ENCODE results near the gene FAM118A. TPM values are rescaled to one million over a fixed set of nuclear protein-coding genes. Genes with fewer than 3 reads are reported as not detected.

The FAM118A gene
- total and polyA plus RNA-seq, 9 donors: 21.9 to 57.8 (median 30.0) TPM

- Histone ChIP-seq H3K27me3 (no peaks in the 10 kb centered on the region), H3K27ac (no peak overlapping the region), H3K4me3 (no peak overlapping the region), H3K9me3 (no peaks in the 10 kb centered on the region), H3K36me3 (no peaks in the 10 kb centered on the region), H3K4me1 (ENCODE audit: insufficient read depth) (peaks cover 5% of the 10 kb centered on the region)
- WGBS, 3 donors: 88 to 90% (median 89%) methylated on average over 6 of the region's 6 CpGs
- TF ChIP-seq POLR2A (IDR thresholded peaks at IDR 0.05): no peak
- no peak for TF ChIP-seq EP300 (IDR thresholded peaks at IDR 0.05)
- no peak for TF ChIP-seq CTCF (IDR thresholded peaks at IDR 0.05)
- intact Hi-C loops (cut with DNase I): no loop called here
- DNase-seq: no peak
These were observed 1.3 kb upstream of the FAM118A start for GRCh38 chr22:45308391-45308956.

- H3K27ac ChIP-seq: peak overlapping the region in 1 of 2 donors; percentile 38
- no peaks in the 10 kb centered on the region for H3K27me3 ChIP-seq
- peak in 3 of 5 donors; percentile 47 to 50 (median 49) for DNase-seq
- TF ChIP-seq EP300 (IDR thresholded peaks at IDR 0.05) (no peak), CTCF (IDR thresholded peaks at IDR 0.05) (no peak), POLR2A (IDR thresholded peaks at IDR 0.05) (no peak)
- no peaks in the 10 kb centered on the region for H3K36me3 ChIP-seq
- no peaks in the 10 kb centered on the region for H3K9me3 ChIP-seq
- intact Hi-C loops (cut with DNase I): no loop called here
- peaks cover 5% of the 10 kb centered on the region for H3K4me1 ChIP-seq (ENCODE audit: insufficient read depth)
- 44 to 50% (median 47%) methylated on average over 25 of the region's 25 CpGs for WGBS, 3 donors
- peak overlapping the region; percentile 51 for H3K4me3 ChIP-seq
These were observed 745 bp upstream of the FAM118A start for GRCh38 chr22:45308957-45309421.

- peaks cover 5% of the 10 kb centered on the region for H3K4me1 ChIP-seq (ENCODE audit: insufficient read depth)
- H3K36me3 ChIP-seq: no peaks in the 10 kb centered on the region
- TF ChIP-seq EP300 (IDR thresholded peaks at IDR 0.05) (no peak), POLR2A (IDR thresholded peaks at IDR 0.05) (no peak), CTCF (IDR thresholded peaks at IDR 0.05) (no peak)
- WGBS, 3 donors: 1 to 3% (median 2%) methylated on average over 30 to 33 of the region's 33 CpGs
- peak overlapping the region in 1 of 2 donors; percentile 33 for H3K27ac ChIP-seq
- intact Hi-C loops (cut with DNase I): no loop called here
- no peaks in the 10 kb centered on the region for H3K27me3 ChIP-seq
- H3K4me3 ChIP-seq: peak overlapping the region; percentile 72
- no peaks in the 10 kb centered on the region for H3K9me3 ChIP-seq
- DNase-seq: peak in 2 of 5 donors; percentile 23 to 38
These were observed 720 bp downstream of the FAM118A start for GRCh38 chr22:45310331-45310976.

- no peak for DNase-seq
- Histone ChIP-seq H3K36me3 (no peaks in the 10 kb centered on the region), H3K27me3 (no peaks in the 10 kb centered on the region), H3K4me1 (ENCODE audit: insufficient read depth) (peaks cover 5% of the 10 kb centered on the region), H3K27ac (no peak overlapping the region), H3K9me3 (no peaks in the 10 kb centered on the region), H3K4me3 (peak overlapping the region; percentile 72)
- no peak for TF ChIP-seq POLR2A (IDR thresholded peaks at IDR 0.05)
- no peak for TF ChIP-seq EP300 (IDR thresholded peaks at IDR 0.05)
- no peak for TF ChIP-seq CTCF (IDR thresholded peaks at IDR 0.05)
- intact Hi-C loops (cut with DNase I): no loop called here
- WGBS, 3 donors: 30 to 39% (median 35%) methylated on average over 14 of the region's 14 CpGs
These were observed 1.3 kb downstream of the FAM118A start for GRCh38 chr22:45310977-45311531.
